ENCODE data around the gene TCF3.

Gene TCF3

DNA sequence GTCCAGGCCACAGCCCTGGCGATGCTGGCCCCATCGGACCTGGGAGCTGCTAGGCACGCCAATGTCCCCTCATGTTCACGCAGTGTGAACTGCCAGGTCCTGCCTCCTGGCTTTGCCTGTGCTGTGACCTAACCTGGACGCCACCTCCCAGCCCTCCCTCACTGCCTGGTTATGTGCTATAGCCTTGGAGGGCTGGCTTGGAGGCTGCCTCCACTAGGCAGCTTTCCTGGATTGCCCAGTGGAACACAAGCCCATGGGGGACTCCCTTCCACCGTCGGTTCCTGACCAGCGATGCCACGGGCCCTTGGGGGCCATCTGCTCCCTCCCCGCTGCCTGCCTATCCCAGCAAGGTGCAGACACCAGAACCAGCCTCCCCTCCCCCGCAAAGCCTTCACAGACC is 31.9 kb downstream of the TCF3 start:
- ChIA-PET POLR2A (no interaction called here), CTCF (no interaction called here)
- no peak overlapping the region for H3K4me3 ChIP-seq (ENCODE audit: low read depth, low read length)
- TF ChIP-seq, protein P1, sequence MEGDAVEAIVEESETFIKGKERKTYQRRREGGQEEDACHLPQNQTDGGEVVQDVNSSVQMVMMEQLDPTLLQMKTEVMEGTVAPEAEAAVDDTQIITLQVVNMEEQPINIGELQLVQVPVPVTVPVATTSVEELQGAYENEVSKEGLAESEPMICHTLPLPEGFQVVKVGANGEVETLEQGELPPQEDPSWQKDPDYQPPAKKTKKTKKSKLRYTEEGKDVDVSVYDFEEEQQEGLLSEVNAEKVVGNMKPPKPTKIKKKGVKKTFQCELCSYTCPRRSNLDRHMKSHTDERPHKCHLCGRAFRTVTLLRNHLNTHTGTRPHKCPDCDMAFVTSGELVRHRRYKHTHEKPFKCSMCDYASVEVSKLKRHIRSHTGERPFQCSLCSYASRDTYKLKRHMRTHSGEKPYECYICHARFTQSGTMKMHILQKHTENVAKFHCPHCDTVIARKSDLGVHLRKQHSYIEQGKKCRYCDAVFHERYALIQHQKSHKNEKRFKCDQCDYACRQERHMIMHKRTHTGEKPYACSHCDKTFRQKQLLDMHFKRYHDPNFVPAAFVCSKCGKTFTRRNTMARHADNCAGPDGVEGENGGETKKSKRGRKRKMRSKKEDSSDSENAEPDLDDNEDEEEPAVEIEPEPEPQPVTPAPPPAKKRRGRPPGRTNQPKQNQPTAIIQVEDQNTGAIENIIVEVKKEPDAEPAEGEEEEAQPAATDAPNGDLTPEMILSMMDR (IDR thresholded peaks at IDR 0.05; ENCODE audit: insufficient read depth, low read length, missing control alignments), result no peak
- no peak for DNase-seq (ENCODE audit: low read depth, low spot score)

DNA sequence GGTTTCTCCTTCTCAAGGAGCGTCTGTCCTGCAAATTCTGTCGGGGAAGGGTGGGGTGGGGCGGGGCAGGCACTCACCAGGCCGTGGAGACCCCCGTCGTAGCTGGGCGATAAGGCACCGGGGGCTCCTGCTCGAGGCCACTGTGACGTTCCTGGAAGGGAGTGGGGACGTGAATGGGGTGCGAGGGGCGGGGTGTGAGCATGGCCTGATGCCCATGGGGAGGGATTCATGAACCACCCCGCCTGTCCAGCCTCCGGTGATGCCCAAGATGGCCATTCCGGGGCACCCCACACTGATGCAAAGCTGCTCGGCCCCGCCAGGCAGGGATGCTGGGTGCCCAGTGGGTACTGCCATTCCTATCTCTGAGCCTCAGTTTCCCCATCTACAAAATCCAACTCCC is 32.7 kb downstream of the TCF3 start:
- CTCF ChIA-PET, result no interaction called here
- no peak for DNase-seq (ENCODE audit: low read depth, low spot score)
- H3K4me3 ChIP-seq (ENCODE audit: low read depth, low read length), result no peak overlapping the region
- TF ChIP-seq, protein P1 (IDR thresholded peaks at IDR 0.05; ENCODE audit: insufficient read depth, low read length, missing control alignments), result no peak
- POLR2A ChIA-PET, result no interaction called here

DNA sequence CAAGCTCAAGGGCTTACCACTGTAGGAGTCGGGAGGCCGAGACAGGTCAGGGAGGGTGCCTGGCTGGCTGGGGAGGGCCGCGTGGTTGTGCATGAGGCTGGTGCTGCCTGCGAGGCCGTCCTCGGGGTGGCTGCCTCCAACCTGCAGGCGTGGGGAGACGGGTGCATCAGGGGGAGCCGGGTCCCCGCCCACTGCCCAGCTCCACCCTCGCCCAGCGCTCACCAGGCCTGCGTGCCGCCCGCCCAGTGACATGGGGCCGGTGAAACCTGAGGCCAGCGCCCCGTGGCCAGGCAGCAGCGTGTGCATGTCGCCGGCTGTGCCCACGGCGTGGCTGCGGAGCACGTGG is 33.3 kb downstream of the TCF3 start:
- ChIA-PET CTCF (interaction anchor here (1.9 kb wide), 1 partner anchor 12 kb away, joined by 6 read pairs; no protein-coding TSS in a partner anchor), POLR2A (no interaction called here)
- no peak for DNase-seq (ENCODE audit: low read depth, low spot score)
- no peak overlapping the region for H3K4me3 ChIP-seq (ENCODE audit: low read depth, low read length)
- TF ChIP-seq, protein P1 (IDR thresholded peaks at IDR 0.05; ENCODE audit: insufficient read depth, low read length, missing control alignments), result no peak

DNA sequence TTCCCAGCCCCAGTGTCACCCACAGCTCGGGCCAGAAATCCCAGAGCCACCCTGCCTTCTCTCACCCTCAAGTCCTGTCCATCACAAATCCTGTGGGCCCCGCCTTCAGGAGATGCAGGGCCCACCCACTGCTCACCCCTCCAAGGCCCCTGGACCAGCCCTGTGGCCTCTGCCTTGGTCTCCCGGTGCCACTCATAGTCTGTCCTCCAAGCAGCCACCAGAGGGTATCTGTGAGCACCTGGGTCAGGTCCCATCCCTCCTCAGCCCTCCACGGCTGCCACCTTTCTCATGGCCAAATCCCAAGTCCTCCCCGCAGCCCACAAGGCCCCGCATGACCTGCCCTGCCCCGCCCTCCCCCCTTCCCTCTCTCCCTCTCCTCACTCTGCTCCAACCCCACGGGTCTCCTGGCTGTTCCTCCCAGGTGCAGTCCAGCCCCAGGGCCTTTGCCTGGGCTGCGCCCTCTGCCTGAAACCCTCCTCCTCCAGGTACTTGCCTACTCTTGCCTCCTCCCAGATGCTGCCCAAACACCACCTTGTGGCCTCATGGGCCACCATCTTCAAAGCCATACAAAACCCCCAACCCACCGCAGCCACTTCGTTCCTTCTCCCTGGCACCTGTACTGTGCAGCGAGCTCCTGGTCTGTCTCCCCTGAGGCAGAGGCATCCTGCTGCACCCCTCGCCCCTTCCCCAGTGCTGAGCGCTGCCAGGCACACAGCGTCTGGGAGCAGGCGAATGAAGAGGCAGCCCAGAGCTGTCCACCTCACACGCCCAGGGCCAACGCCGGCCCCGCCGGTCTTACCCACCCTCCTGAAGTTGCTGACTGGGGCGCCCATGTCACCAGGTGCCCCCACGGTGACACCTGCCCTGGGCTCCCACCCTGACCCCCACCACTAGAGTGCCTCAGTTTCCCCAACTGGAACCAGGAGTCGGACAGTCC is 34.0 kb downstream of the TCF3 start:
- CTCF ChIA-PET, result interaction anchor here (1.9 kb wide), 1 partner anchor 12 kb away, joined by 6 read pairs; no protein-coding TSS in a partner anchor
- POLR2A ChIA-PET, result no interaction called here
- H3K4me3 ChIP-seq (ENCODE audit: low read depth, low read length), result no peak overlapping the region
- TF ChIP-seq, protein P1 (IDR thresholded peaks at IDR 0.05; ENCODE audit: insufficient read depth, low read length, missing control alignments), result peak; percentile 44
- DNase-seq (ENCODE audit: low read depth, low spot score), result no peak

DNA sequence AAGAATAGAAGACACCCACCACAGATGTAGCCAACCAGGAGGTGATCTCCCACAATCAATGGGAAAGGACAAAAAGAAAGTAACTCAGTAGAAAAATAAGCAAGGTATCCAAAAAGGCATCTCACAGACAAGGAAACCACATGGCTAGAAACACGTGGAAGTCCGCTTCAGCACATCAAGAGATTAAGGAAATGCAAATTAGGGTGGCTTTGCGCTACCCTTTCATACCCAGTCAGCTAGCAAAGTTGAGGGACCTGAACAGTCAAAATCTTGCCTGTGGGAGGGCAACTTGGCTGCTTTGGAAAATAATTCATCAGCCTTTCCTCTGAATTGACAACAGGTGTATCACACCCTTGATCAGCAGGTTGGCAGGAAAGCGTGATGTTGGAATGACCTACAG is 35.5 kb downstream of the TCF3 start:
- H3K4me3 ChIP-seq (ENCODE audit: low read depth, low read length), result no peak overlapping the region
- DNase-seq (ENCODE audit: low read depth, low spot score), result no peak
- TF ChIP-seq, protein P1 (IDR thresholded peaks at IDR 0.05; ENCODE audit: insufficient read depth, low read length, missing control alignments), result no peak
- ChIA-PET POLR2A (interaction anchor here (1.4 kb wide), 1 partner anchor 11 kb away, joined by 8 read pairs; the partner anchor contains the start of gene UQCR11), CTCF (no interaction called here)

DNA sequence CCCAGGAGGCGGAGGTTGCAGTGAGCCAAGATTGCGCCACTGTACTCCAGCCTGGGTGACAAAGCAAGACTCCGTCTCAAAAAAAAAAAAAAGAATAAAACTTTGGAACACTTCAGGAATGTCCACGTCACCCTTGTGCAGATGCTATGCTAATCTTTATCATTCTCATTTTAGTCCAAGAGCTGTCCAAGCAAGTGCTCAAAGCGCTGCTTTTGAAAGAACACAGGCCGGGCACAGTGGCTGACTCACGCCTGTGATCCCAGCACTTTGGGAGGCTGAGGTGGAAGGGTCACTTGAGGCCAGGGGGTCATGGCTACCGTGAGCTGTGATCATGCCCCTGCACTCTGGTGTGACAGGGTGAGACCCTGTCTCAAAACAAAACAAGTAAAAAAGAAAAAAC is 36.0 kb downstream of the TCF3 start:
- H3K4me3 ChIP-seq (ENCODE audit: low read depth, low read length), result no peak overlapping the region
- POLR2A ChIA-PET, result interaction anchor here (1.4 kb wide), 1 partner anchor 11 kb away, joined by 8 read pairs; the partner anchor contains the start of gene UQCR11
- TF ChIP-seq, protein P1 (IDR thresholded peaks at IDR 0.05; ENCODE audit: insufficient read depth, low read length, missing control alignments), result no peak
- CTCF ChIA-PET, result interaction anchor here (0.9 kb wide), 1 partner anchor 9 kb away, joined by 3 read pairs; no protein-coding TSS in a partner anchor
- no peak for DNase-seq (ENCODE audit: low read depth, low spot score)
